Neutrophil (primary cell): ENCODE measurements around the gene CFAP43.

Experiments
- H3K27ac ChIP-seq: fragments of 200-600 bp; sonication (generic); 2 replicates; pipeline ENCODE4 v1.5.1; 2016; ENCODE audit warnings: mild to moderate bottlenecking, moderate library complexity
- H3K27me3 ChIP-seq: fragments of 200-600 bp; sonication (generic); 2 replicates; pipeline ENCODE4 v1.6.0; 2016; ENCODE audit warnings: mild to moderate bottlenecking
- H3K36me3 ChIP-seq: fragments of 200-600 bp; sonication (generic); 2 replicates; pipeline ENCODE4 v1.5.1; 2017
- H3K4me1 ChIP-seq, 2 experiments: fragments of 200-600 bp in 1 of 2; sonication (generic) in 1 of 2; 1 replicate in 1 of 2; 2 replicates in 1 of 2; pipeline versions ENCODE4 v1.5.1 to v1.6.1; 2013 to 2016; ENCODE audit warnings: low read depth in 1 of 2, low read length in 1 of 2, mild to moderate bottlenecking in 1 of 2, moderate library complexity in 1 of 2; ENCODE audit not compliant: control insufficient read depth in 1 of 2, insufficient read depth in 1 of 2
- H3K4me3 ChIP-seq, 2 experiments: fragments of 200-600 bp in 1 of 2; sonication (generic) in 1 of 2; 1 replicate in 1 of 2; 2 replicates in 1 of 2; pipeline ENCODE4 v1.5.1; 2013 to 2016; ENCODE audit warnings: low read depth in 1 of 2, low read length in 1 of 2, mild to moderate bottlenecking in 1 of 2, moderate library complexity in 1 of 2
- H3K9me3 ChIP-seq: fragments of 200-600 bp; sonication (generic); 2 replicates; pipeline ENCODE4 v1.5.1; 2016
- TF ChIP-seq, protein P1 (sequence below): fragments of 200-600 bp; sonication (generic); IDR thresholded peaks from 2 replicates; pipeline ENCODE4 v1.5.1; 2016; ENCODE audit warnings: antibody characterized with exemption

CFAP43 gene

DNA sequence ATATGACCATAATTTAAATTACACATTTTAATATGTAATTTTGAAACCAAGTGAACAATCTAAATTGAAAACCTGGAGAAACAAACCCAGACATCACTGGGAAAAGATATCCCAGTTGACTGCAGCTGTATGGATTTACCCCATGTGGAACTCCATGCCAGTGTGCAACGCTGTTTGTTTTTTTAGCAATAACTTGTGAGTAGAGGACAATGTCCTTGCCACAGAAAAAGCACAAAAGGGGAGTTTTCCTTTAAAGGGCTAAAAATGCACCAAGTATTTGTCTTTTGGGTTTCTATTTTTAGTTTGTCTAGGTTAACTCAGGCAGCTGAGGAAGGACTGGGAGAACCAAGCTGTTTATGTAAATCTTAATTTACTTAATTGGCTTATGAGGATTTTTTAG lies 131.4 kb downstream of the CFAP43 start:
- TF ChIP-seq, protein P1, sequence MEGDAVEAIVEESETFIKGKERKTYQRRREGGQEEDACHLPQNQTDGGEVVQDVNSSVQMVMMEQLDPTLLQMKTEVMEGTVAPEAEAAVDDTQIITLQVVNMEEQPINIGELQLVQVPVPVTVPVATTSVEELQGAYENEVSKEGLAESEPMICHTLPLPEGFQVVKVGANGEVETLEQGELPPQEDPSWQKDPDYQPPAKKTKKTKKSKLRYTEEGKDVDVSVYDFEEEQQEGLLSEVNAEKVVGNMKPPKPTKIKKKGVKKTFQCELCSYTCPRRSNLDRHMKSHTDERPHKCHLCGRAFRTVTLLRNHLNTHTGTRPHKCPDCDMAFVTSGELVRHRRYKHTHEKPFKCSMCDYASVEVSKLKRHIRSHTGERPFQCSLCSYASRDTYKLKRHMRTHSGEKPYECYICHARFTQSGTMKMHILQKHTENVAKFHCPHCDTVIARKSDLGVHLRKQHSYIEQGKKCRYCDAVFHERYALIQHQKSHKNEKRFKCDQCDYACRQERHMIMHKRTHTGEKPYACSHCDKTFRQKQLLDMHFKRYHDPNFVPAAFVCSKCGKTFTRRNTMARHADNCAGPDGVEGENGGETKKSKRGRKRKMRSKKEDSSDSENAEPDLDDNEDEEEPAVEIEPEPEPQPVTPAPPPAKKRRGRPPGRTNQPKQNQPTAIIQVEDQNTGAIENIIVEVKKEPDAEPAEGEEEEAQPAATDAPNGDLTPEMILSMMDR: no peak
- Histone ChIP-seq H3K27ac (no peak overlapping the region), H3K4me3 (no peak overlapping the region), H3K9me3 (no peaks in the 10 kb centered on the region), H3K36me3 (no peaks in the 10 kb centered on the region), H3K27me3 (no peaks in the 10 kb centered on the region), H3K4me1 (no peaks in the 10 kb centered on the region)

DNA sequence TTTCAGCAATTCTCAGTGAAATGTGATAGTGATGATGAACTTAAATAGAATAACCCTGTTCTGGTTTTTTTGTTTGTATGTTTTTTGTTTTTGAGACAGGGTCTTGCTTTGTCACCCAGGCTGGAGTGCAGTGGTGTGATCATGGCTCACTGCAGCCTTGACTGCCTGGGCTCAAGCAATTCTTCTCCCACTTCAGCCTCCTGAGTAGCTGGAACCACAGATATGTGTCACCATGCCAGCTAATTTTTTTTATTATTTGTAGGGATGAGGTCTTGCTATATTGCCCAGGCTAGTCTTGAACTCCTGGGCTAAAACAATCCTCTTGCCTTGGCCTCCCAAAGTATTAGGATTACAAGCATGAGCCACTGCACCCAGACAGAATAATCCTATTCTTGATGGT lies 132.2 kb downstream of the CFAP43 start:
- Histone ChIP-seq H3K27me3 (no peaks in the 10 kb centered on the region), H3K4me1 (no peaks in the 10 kb centered on the region), H3K36me3 (no peaks in the 10 kb centered on the region), H3K9me3 (no peaks in the 10 kb centered on the region), H3K4me3 (no peak overlapping the region), H3K27ac (no peak overlapping the region)
- TF ChIP-seq, protein P1: no peak

DNA sequence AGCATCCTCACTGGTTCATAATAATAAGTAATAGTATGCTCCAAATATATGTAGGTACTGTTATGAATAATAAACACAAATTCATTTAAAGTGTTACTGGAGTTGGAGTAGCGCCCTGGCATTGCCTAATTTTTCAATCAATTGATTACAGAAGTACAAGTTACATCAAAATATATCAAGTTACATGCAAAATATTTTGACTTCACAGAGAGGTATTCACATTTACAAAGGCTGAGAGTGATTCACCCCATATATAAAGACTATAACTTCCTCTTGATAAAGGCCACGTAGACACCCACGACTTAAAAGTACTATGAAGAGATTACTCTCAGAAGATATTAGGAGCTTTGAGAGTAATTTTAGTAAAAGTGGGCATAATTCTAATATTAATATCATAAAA lies 132.9 kb downstream of the CFAP43 start:
- TF ChIP-seq, protein P1: no peak
- Histone ChIP-seq H3K9me3 (no peaks in the 10 kb centered on the region), H3K4me3 (no peak overlapping the region), H3K36me3 (no peaks in the 10 kb centered on the region), H3K4me1 (no peaks in the 10 kb centered on the region), H3K27me3 (no peaks in the 10 kb centered on the region), H3K27ac (no peak overlapping the region)

DNA sequence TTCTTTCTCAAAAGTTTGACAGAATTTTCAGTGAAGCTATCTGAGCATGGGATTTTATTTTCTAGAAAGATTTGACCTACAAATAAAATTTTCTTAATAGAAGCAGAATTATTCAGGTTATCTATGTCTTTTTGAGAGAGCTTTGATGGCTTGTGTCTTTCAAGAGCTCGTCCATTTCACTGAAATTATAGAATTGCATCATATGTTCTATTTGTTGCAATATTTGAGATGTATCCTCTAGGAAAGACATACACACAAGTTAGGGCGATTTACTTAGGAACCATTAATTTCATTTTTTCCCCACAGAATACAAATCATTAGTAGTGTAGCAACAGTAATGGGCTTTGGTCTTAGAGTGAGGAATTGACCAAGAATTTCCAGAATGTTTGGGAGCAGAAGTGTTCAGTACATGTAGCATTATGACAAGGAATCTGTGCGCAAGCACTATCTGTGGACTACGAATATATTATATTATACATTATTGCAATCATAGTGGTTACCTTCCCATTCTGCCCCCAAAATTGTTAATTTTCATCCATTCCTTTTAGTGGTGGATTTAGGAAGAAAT lies 133.7 kb downstream of the CFAP43 start:
- H3K9me3 ChIP-seq: no peaks in the 10 kb centered on the region
- no peaks in the 10 kb centered on the region for H3K27me3 ChIP-seq
- H3K27ac ChIP-seq: no peak overlapping the region
- TF ChIP-seq, protein P1: no peak
- no peaks in the 10 kb centered on the region for H3K36me3 ChIP-seq
- H3K4me1 ChIP-seq: no peaks in the 10 kb centered on the region
- no peak overlapping the region for H3K4me3 ChIP-seq

DNA sequence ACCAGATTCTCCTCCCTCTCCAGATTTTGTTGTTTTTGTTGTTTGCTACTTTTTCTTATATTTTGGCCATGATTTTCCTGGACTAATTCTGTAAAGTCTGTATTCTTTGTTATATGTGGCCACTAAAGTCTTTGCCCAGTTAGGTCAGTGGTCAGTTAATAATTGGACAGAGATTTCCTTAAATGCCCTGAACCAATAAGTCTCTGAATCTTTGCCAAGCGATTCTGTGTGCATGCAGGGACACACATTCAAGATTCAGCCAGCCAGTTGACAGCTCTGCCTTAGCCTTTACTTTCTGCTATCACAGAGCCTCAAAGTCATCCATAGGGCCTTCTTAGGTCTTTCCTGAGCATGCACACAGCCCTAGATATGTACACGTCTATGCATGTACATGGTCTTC lies 135.5 kb downstream of the CFAP43 start:
- Histone ChIP-seq H3K4me1 (no peaks in the 10 kb centered on the region), H3K9me3 (no peaks in the 10 kb centered on the region), H3K36me3 (no peaks in the 10 kb centered on the region), H3K27ac (no peak overlapping the region), H3K27me3 (no peaks in the 10 kb centered on the region), H3K4me3 (no peak overlapping the region)
- TF ChIP-seq, protein P1: no peak

DNA sequence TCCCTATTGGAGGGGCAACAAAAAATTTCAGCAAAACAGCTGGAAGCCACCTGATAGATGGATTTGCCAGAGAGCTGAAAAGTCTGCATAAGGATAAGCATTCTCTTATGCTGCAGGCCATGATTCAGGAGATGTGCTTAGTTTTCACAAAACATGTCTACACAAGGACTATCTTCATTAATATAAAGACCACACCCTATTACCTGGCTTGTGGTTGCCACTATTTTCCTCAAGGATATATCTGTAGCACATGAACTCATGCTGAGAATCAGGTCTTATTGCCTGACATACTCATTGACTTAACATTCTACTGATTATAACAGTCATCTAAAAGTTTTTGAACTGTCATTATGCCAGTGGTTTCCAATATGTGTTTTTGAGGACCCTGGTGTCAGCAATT lies 139.4 kb downstream of the CFAP43 start:
- no peaks in the 10 kb centered on the region for H3K4me1 ChIP-seq
- TF ChIP-seq, protein P1: no peak
- H3K4me3 ChIP-seq: no peak overlapping the region
- H3K9me3 ChIP-seq: no peaks in the 10 kb centered on the region
- no peak overlapping the region for H3K27ac ChIP-seq
- H3K36me3 ChIP-seq: no peaks in the 10 kb centered on the region
- H3K27me3 ChIP-seq: no peaks in the 10 kb centered on the region
